HEK293 (cell line): Measurements from ENCODE around the gene ELF3.

Experiments
- BCL11A ChIP-seq: fragments of 450-650 bp; formaldehyde crosslinking; IDR thresholded peaks from 2 replicates; pipeline ENCODE4 v1.5.1; 2016; ENCODE audit warnings: low read depth, missing biosample characterization, missing genetic modification characterization
- GFI1B ChIP-seq: fragments of 450-650 bp; formaldehyde crosslinking; IDR thresholded peaks from 2 replicates; pipeline ENCODE4 v1.5.1; 2016; ENCODE audit warnings: missing biosample characterization, missing genetic modification characterization
- GLI2 ChIP-seq: fragments of 450-650 bp; formaldehyde crosslinking; IDR thresholded peaks from 2 replicates; pipeline ENCODE4; 2017; ENCODE audit warnings: missing biosample characterization, missing genetic modification characterization, low read depth, borderline replicate concordance
- GLIS2 ChIP-seq: fragments of 450-650 bp; formaldehyde crosslinking; IDR thresholded peaks from 2 replicates; pipeline ENCODE4 v1.5.1; 2016; ENCODE audit warnings: missing biosample characterization, missing genetic modification characterization
- MEIS1 ChIP-seq: sonication (generic); formaldehyde crosslinking; IDR thresholded peaks from 2 replicates; pipeline ENCODE4 v1.8.1; 2022; ENCODE audit warnings: missing genetic modification reagents, mild to moderate bottlenecking, borderline replicate concordance
- MZF1 ChIP-seq: fragments of 450-650 bp; formaldehyde crosslinking; IDR thresholded peaks from 2 replicates; pipeline ENCODE4 v1.5.1; 2017; ENCODE audit warnings: missing biosample characterization, missing genetic modification characterization, borderline replicate concordance
- RBAK ChIP-seq: fragments of 450-650 bp; formaldehyde crosslinking; IDR thresholded peaks from 2 replicates; pipeline ENCODE4 v1.5.1; 2016; ENCODE audit warnings: missing biosample characterization, missing genetic modification characterization
- SCRT1 ChIP-seq: fragments of 450-650 bp; formaldehyde crosslinking; IDR thresholded peaks from 2 replicates; pipeline ENCODE4 v1.5.1; 2016; ENCODE audit warnings: missing biosample characterization, missing genetic modification characterization, borderline replicate concordance
- ZBTB17 ChIP-seq: fragments of 450-650 bp; formaldehyde crosslinking; IDR thresholded peaks from 2 replicates; pipeline ENCODE4 v1.5.1; 2016; ENCODE audit warnings: missing biosample characterization, missing genetic modification characterization
- ZBTB8A ChIP-seq: fragments of 450-650 bp; formaldehyde crosslinking; IDR thresholded peaks from 2 replicates; pipeline ENCODE4 v1.5.1; 2016; ENCODE audit warnings: missing biosample characterization, missing genetic modification characterization
- ZFP41 ChIP-seq: fragments of 450-650 bp; formaldehyde crosslinking; IDR thresholded peaks from 2 replicates; pipeline ENCODE4 v1.5.1; 2016; ENCODE audit warnings: missing biosample characterization, missing genetic modification characterization, borderline replicate concordance
- ZNF138 ChIP-seq: fragments of 450-650 bp; formaldehyde crosslinking; IDR thresholded peaks from 2 replicates; pipeline ENCODE4 v1.5.1; 2016; ENCODE audit warnings: missing biosample characterization, missing genetic modification characterization, borderline replicate concordance
- ZNF202 ChIP-seq: fragments of 450-650 bp; formaldehyde crosslinking; IDR thresholded peaks from 2 replicates; pipeline ENCODE4 v1.5.1; 2016; ENCODE audit warnings: missing biosample characterization, missing genetic modification characterization, borderline replicate concordance
- ZNF214 ChIP-seq: fragments of 450-650 bp; formaldehyde crosslinking; IDR thresholded peaks from 2 replicates; pipeline ENCODE4 v1.5.1; 2017; ENCODE audit warnings: missing biosample characterization, mild to moderate bottlenecking, missing genetic modification characterization, borderline replicate concordance
- ZNF23 ChIP-seq: fragments of 450-650 bp; formaldehyde crosslinking; IDR thresholded peaks from 2 replicates; pipeline ENCODE4 v1.5.1; 2016; ENCODE audit warnings: missing biosample characterization, missing genetic modification characterization, borderline replicate concordance
- ZNF354C ChIP-seq: fragments of 450-650 bp; formaldehyde crosslinking; IDR thresholded peaks from 2 replicates; pipeline ENCODE4 v1.5.1; 2016; ENCODE audit warnings: missing biosample characterization, missing genetic modification characterization, low read depth, borderline replicate concordance
- ZNF366 ChIP-seq: fragments of 450-650 bp; formaldehyde crosslinking; conservative IDR thresholded peaks from 2 replicates; pipeline ENCODE4 v1.5.1; 2016; ENCODE audit warnings: missing biosample characterization, missing genetic modification characterization
- ZNF433 ChIP-seq: fragments of 450-650 bp; formaldehyde crosslinking; IDR thresholded peaks from 2 replicates; pipeline ENCODE4 v1.5.1; 2016; ENCODE audit warnings: missing biosample characterization, missing genetic modification characterization, low read depth
- ZNF501 ChIP-seq: fragments of 450-650 bp; formaldehyde crosslinking; IDR thresholded peaks from 2 replicates; pipeline ENCODE4 v1.5.1; 2016; ENCODE audit warnings: missing biosample characterization, missing genetic modification characterization
- ZNF600 ChIP-seq: fragments of 450-650 bp; formaldehyde crosslinking; IDR thresholded peaks from 2 replicates; pipeline ENCODE4 v1.5.1; 2016; ENCODE audit warnings: missing biosample characterization, missing genetic modification characterization
- ZNF610 ChIP-seq: fragments of 450-650 bp; formaldehyde crosslinking; IDR thresholded peaks from 2 replicates; pipeline ENCODE4 v1.5.1; 2016; ENCODE audit warnings: missing biosample characterization, missing genetic modification characterization, borderline replicate concordance
- ZNF624 ChIP-seq: fragments of 450-650 bp; formaldehyde crosslinking; IDR thresholded peaks from 2 replicates; pipeline ENCODE4 v1.5.1; 2017; ENCODE audit warnings: missing biosample characterization, missing genetic modification characterization
- ZNF747 ChIP-seq: fragments of 450-650 bp; formaldehyde crosslinking; IDR thresholded peaks from 2 replicates; pipeline ENCODE4 v1.5.1; 2016; ENCODE audit warnings: missing biosample characterization, missing genetic modification characterization
- TF ChIP-seq, protein P1 (sequence below): fragments of 450-650 bp; formaldehyde crosslinking; IDR thresholded peaks from 2 replicates; pipeline ENCODE4 v1.5.1; 2016; ENCODE audit warnings: missing biosample characterization, missing genetic modification characterization
- TF ChIP-seq, protein P2 (sequence below): fragments of 450-650 bp; formaldehyde crosslinking; IDR thresholded peaks from 2 replicates; pipeline ENCODE4 v1.5.1; 2016; ENCODE audit warnings: missing biosample characterization, missing genetic modification characterization
- TF ChIP-seq, protein P3 (sequence below): fragments of 450-650 bp; formaldehyde crosslinking; IDR thresholded peaks from 2 replicates; pipeline ENCODE4 v1.5.1; 2016; ENCODE audit warnings: missing biosample characterization, missing genetic modification characterization
- TF ChIP-seq, protein P4 (sequence below): fragments of 450-650 bp; formaldehyde crosslinking; IDR thresholded peaks from 2 replicates; pipeline ENCODE4 v1.5.1; 2016; ENCODE audit warnings: missing biosample characterization, missing genetic modification characterization
- TF ChIP-seq, protein P5 (sequence below): fragments of 450-650 bp; formaldehyde crosslinking; IDR thresholded peaks from 2 replicates; pipeline ENCODE4 v1.5.1; 2016; ENCODE audit warnings: missing biosample characterization, missing genetic modification characterization
- TF ChIP-seq, protein P6 (sequence below): fragments of 450-650 bp; formaldehyde crosslinking; IDR thresholded peaks from 2 replicates; pipeline ENCODE4 v1.5.1; 2016; ENCODE audit warnings: missing biosample characterization, missing genetic modification characterization

Gene ELF3

DNA sequence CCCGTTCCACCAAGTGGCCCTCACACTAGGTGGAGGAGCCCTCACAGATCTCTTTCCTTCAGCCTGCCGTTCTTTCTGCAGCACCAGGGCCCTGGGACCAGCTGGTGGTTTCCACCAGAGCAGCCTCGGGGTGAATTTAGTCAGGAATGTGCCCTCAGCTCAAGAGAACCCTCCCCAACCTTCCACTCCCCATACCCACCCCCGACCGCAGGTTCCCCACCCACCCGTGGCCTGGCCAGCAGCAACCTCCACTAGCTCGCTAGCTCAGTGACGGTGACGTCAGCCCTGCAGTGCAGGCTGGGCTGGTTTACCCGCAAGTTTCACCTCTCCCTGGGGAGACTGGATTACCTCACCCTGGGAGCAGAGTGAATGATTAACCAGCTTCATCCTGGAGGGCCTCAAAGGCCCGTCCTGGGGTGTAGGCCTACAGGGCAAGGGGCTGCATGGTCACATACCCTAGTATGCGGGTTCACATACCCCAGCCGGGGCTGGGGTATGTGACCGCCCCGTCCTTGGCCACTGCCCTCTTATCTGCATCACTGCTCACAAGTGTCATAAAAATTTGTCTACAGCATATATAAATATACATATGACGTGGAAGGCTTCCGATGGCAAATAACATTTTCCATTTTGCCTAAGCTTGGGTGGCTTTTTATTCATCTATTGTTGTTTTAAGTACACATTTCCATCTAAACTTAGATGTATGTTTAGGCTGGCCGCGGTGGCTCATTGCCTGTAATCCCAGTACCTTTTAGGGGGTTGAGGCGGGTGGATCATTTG lies 24.5 kb downstream of the ELF3 start (continued):
- no peak for TF ChIP-seq SCRT1
- peak; percentile 79 for TF ChIP-seq GLIS2 (tag by site-specific recombination)
- TF ChIP-seq ZNF600 (tag by site-specific recombination), result no peak; the same call in 1 of the 2 replicates
- TF ChIP-seq ZNF214 (tag by site-specific recombination), result no peak
- TF ChIP-seq ZNF501 (tag by site-specific recombination), result 0 out of 2 replicates have a peak, but pooled peaks have one; percentile 23
- 0 out of 2 replicates have a peak, but pooled peaks have one; percentile 38 for TF ChIP-seq ZNF610 (tag by site-specific recombination)
- TF ChIP-seq ZNF366 (tag by site-specific recombination), result peak; percentile 85
- TF ChIP-seq, protein P1, sequence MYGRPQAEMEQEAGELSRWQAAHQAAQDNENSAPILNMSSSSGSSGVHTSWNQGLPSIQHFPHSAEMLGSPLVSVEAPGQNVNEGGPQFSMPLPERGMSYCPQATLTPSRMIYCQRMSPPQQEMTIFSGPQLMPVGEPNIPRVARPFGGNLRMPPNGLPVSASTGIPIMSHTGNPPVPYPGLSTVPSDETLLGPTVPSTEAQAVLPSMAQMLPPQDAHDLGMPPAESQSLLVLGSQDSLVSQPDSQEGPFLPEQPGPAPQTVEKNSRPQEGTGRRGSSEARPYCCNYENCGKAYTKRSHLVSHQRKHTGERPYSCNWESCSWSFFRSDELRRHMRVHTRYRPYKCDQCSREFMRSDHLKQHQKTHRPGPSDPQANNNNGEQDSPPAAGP (tag by site-specific recombination), result peak; percentile 94
- TF ChIP-seq ZFP41 (tag by site-specific recombination), result no peak
- TF ChIP-seq GLI2 (tag by site-specific recombination), result peak; percentile 82
- TF ChIP-seq, protein P2, sequence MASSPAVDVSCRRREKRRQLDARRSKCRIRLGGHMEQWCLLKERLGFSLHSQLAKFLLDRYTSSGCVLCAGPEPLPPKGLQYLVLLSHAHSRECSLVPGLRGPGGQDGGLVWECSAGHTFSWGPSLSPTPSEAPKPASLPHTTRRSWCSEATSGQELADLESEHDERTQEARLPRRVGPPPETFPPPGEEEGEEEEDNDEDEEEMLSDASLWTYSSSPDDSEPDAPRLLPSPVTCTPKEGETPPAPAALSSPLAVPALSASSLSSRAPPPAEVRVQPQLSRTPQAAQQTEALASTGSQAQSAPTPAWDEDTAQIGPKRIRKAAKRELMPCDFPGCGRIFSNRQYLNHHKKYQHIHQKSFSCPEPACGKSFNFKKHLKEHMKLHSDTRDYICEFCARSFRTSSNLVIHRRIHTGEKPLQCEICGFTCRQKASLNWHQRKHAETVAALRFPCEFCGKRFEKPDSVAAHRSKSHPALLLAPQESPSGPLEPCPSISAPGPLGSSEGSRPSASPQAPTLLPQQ (tag by site-specific recombination), result peak; percentile 48; the same call in 1 of the 2 replicates
- TF ChIP-seq MZF1 (tag by site-specific recombination), result no peak
- no peak for TF ChIP-seq MEIS1 (CRISPR knock-in tag)
- TF ChIP-seq, protein P3, sequence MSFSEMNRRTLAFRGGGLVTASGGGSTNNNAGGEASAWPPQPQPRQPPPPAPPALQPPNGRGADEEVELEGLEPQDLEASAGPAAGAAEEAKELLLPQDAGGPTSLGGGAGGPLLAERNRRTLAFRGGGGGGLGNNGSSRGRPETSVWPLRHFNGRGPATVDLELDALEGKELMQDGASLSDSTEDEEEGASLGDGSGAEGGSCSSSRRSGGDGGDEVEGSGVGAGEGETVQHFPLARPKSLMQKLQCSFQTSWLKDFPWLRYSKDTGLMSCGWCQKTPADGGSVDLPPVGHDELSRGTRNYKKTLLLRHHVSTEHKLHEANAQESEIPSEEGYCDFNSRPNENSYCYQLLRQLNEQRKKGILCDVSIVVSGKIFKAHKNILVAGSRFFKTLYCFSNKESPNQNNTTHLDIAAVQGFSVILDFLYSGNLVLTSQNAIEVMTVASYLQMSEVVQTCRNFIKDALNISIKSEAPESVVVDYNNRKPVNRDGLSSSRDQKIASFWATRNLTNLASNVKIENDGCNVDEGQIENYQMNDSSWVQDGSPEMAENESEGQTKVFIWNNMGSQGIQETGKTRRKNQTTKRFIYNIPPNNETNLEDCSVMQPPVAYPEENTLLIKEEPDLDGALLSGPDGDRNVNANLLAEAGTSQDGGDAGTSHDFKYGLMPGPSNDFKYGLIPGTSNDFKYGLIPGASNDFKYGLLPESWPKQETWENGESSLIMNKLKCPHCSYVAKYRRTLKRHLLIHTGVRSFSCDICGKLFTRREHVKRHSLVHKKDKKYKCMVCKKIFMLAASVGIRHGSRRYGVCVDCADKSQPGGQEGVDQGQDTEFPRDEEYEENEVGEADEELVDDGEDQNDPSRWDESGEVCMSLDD (tag by site-specific recombination), result peak; percentile 25; the same call in 1 of the 2 replicates
- TF ChIP-seq, protein P4, sequence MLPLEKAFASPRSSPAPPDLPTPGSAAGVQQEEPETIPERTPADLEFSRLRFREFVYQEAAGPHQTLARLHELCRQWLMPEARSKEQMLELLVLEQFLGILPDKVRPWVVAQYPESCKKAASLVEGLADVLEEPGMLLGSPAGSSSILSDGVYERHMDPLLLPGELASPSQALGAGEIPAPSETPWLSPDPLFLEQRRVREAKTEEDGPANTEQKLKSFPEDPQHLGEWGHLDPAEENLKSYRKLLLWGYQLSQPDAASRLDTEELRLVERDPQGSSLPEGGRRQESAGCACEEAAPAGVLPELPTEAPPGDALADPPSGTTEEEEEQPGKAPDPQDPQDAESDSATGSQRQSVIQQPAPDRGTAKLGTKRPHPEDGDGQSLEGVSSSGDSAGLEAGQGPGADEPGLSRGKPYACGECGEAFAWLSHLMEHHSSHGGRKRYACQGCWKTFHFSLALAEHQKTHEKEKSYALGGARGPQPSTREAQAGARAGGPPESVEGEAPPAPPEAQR, result no peak
- no peak for TF ChIP-seq ZNF23 (tag by site-specific recombination)
- TF ChIP-seq, protein P5, sequence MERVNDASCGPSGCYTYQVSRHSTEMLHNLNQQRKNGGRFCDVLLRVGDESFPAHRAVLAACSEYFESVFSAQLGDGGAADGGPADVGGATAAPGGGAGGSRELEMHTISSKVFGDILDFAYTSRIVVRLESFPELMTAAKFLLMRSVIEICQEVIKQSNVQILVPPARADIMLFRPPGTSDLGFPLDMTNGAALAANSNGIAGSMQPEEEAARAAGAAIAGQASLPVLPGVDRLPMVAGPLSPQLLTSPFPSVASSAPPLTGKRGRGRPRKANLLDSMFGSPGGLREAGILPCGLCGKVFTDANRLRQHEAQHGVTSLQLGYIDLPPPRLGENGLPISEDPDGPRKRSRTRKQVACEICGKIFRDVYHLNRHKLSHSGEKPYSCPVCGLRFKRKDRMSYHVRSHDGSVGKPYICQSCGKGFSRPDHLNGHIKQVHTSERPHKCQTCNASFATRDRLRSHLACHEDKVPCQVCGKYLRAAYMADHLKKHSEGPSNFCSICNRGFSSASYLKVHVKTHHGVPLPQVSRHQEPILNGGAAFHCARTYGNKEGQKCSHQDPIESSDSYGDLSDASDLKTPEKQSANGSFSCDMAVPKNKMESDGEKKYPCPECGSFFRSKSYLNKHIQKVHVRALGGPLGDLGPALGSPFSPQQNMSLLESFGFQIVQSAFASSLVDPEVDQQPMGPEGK (tag by site-specific recombination), result peak; percentile 94
- TF ChIP-seq RBAK (tag by site-specific recombination), result no peak
- no peak for TF ChIP-seq ZNF624 (tag by site-specific recombination)
- peak; percentile 85 for TF ChIP-seq BCL11A (tag by site-specific recombination)
- TF ChIP-seq, protein P6, sequence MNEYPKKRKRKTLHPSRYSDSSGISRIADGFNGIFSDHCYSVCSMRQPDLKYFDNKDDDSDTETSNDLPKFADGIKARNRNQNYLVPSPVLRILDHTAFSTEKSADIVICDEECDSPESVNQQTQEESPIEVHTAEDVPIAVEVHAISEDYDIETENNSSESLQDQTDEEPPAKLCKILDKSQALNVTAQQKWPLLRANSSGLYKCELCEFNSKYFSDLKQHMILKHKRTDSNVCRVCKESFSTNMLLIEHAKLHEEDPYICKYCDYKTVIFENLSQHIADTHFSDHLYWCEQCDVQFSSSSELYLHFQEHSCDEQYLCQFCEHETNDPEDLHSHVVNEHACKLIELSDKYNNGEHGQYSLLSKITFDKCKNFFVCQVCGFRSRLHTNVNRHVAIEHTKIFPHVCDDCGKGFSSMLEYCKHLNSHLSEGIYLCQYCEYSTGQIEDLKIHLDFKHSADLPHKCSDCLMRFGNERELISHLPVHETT (tag by site-specific recombination), result peak; percentile 14; the same call in 1 of the 2 replicates
- TF ChIP-seq ZBTB17 (tag by site-specific recombination), result peak; percentile 80
- TF ChIP-seq ZBTB8A, result peak; percentile 31; the same call in 1 of the 2 replicates
- TF ChIP-seq ZNF354C (tag by site-specific recombination), result no peak
- TF ChIP-seq GFI1B (tag by site-specific recombination), result no peak
- TF ChIP-seq ZNF747, result no peak
- no peak for TF ChIP-seq ZNF433 (tag by site-specific recombination)
- no peak for TF ChIP-seq ZNF138 (tag by site-specific recombination)
- no peak for TF ChIP-seq ZNF202 (tag by site-specific recombination)
